ENCODE data around the gene PHLDB2.

The PHLDB2 gene

DNA sequence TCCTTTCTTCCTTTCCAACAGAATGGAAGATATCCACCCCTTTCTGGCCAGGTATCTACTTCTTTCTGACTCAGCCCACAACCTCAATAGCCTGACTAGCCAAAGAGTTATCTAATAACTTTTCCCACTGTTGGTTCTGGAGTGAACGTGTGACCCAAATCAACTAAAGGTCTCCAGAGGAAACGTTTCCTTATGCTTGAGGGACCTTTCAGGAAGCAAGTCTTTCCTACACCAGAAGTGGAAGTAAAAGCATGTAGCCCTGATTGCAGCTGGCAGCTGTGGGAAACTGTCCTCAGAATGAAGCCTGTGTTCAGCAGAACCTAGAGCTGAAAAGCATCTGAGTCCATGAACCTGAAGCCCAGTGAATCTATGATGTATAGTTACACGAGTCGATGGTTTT lies 34.7 kb upstream of the PHLDB2 start:
- no peak for DNase-seq (ENCODE audit: low read depth)
- no peak overlapping the region for H3K4me3 ChIP-seq (ENCODE audit: low read depth, low read length)
- no peak for TF ChIP-seq MYC (IDR thresholded peaks at IDR 0.05; ENCODE audit: low read depth, low read length)
- no peak for TF ChIP-seq POLR2A (IDR thresholded peaks at IDR 0.05; ENCODE audit: extremely low read depth, insufficient read length)
- TF ChIP-seq CTCF (IDR thresholded peaks at IDR 0.05; ENCODE audit: low read depth, low read length): no peak
- no peak for TF ChIP-seq MAX (IDR thresholded peaks at IDR 0.05; ENCODE audit: low read depth, low read length)

DNA sequence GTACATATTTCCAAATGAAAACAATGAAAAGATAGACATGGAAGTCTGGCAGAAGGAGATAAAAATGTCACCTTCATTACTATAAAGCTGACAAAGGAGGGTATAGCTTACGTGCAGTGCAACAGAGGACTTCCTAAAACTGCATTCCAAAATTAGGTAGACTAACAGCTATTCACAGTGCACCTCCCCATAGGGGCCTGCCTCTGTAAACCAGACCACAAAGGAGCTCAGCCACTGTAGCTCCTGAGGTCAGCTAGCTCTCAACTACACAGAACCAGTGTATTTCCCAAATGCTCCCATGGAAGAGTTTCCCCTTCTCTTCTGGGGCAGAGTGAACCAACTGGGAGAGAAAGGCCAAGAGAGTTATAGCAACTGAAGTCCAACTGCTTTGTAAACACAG lies 31.2 kb upstream of the PHLDB2 start:
- no peak for DNase-seq (ENCODE audit: low read depth)
- H3K4me3 ChIP-seq (ENCODE audit: low read depth, low read length): no peak overlapping the region
- TF ChIP-seq MAX (IDR thresholded peaks at IDR 0.05; ENCODE audit: low read depth, low read length) (no peak), POLR2A (IDR thresholded peaks at IDR 0.05; ENCODE audit: extremely low read depth, insufficient read length) (no peak), MYC (IDR thresholded peaks at IDR 0.05; ENCODE audit: low read depth, low read length) (no peak), CTCF (IDR thresholded peaks at IDR 0.05; ENCODE audit: low read depth, low read length) (no peak)

DNA sequence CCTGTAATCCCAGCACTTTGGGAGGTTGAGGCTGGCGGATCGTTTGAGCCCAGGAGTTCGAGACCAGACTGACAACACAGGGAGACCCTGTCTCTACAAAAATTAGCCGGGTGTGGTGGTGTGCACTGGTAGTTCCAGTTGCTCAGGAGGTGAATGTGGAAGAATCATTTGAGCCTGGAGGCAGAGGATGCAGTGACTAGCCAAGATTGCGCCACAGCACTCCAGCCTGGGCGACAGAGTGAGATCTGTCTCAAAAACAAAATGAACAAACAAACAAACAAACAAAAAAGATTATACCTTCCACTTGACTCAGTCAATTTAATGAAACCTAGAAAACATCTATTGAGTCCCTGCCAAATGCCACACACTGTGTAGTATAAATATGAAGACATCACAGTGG lies 30.5 kb upstream of the PHLDB2 start:
- H3K4me3 ChIP-seq (ENCODE audit: low read depth, low read length): no peak overlapping the region
- no peak for DNase-seq (ENCODE audit: low read depth)
- TF ChIP-seq MYC (IDR thresholded peaks at IDR 0.05; ENCODE audit: low read depth, low read length) (no peak), CTCF (IDR thresholded peaks at IDR 0.05; ENCODE audit: low read depth, low read length) (no peak), POLR2A (IDR thresholded peaks at IDR 0.05; ENCODE audit: extremely low read depth, insufficient read length) (no peak), MAX (IDR thresholded peaks at IDR 0.05; ENCODE audit: low read depth, low read length) (no peak)

DNA sequence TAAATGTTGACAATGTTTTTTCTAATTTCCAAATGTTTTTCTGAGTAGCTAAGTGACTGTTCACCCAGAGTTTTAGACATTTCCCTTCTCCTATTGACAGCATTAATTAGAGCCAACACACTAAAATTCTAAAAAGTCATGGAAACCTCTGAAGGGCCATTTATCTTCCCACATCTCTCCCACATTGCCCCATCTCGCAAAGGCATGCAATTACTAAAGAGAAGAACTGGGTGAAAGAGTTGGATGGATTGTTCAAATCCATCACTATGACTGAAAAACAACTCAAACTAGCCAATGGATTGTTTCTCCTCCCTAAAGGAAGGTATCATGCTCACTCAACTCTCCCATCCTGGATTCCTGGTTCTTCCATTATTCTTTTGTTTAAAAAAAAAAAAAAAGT lies 30.0 kb upstream of the PHLDB2 start:
- no peak for TF ChIP-seq CTCF (IDR thresholded peaks at IDR 0.05; ENCODE audit: low read depth, low read length)
- TF ChIP-seq POLR2A (IDR thresholded peaks at IDR 0.05; ENCODE audit: extremely low read depth, insufficient read length): no peak
- no peak for TF ChIP-seq MAX (IDR thresholded peaks at IDR 0.05; ENCODE audit: low read depth, low read length)
- no peak for TF ChIP-seq MYC (IDR thresholded peaks at IDR 0.05; ENCODE audit: low read depth, low read length)
- no peak for DNase-seq (ENCODE audit: low read depth)
- no peak overlapping the region for H3K4me3 ChIP-seq (ENCODE audit: low read depth, low read length)

DNA sequence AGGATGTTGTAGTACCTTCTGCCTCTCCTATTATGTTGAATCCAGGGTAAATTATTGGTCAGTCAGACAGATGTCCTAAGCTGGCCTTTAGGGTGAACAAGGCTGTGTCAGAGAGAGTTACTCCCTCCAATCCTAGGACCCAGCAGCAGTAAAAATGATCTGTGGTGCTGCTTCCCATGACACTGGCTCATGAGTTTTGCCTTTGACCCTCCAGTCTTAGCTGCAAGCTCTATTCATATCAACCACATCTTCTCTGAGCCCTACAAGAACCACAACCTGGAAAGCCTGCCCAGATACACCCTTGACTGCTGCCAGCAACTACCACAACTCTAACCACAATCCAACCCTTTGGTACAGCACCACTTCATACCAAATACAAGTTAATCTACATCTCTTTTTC lies 27.2 kb upstream of the PHLDB2 start:
- peak; percentile 13 for DNase-seq (ENCODE audit: low read depth)
- TF ChIP-seq CTCF (IDR thresholded peaks at IDR 0.05; ENCODE audit: low read depth, low read length) (no peak), MYC (IDR thresholded peaks at IDR 0.05; ENCODE audit: low read depth, low read length) (no peak), POLR2A (IDR thresholded peaks at IDR 0.05; ENCODE audit: extremely low read depth, insufficient read length) (no peak), MAX (IDR thresholded peaks at IDR 0.05; ENCODE audit: low read depth, low read length) (no peak)
- H3K4me3 ChIP-seq (ENCODE audit: low read depth, low read length): no peak overlapping the region

- DNase-seq (ENCODE audit: low read depth): no peak
- H3K4me3 ChIP-seq (ENCODE audit: low read depth, low read length): no peak overlapping the region
- TF ChIP-seq CTCF (IDR thresholded peaks at IDR 0.05; ENCODE audit: low read depth, low read length) (no peak), POLR2A (IDR thresholded peaks at IDR 0.05; ENCODE audit: extremely low read depth, insufficient read length) (no peak), MAX (IDR thresholded peaks at IDR 0.05; ENCODE audit: low read depth, low read length) (no peak), MYC (IDR thresholded peaks at IDR 0.05; ENCODE audit: low read depth, low read length) (no peak)
Measured at GRCh38 chr3:111837112-111837511, 22.0 kb upstream of the PHLDB2 start.

Data from NB4 (cell line).